GM12865 (cell line): ENCODE results near the gene MICAL2.
A peak's percentile ranks its signal among the peaks of the same experiment; 100 is the strongest.

ENCODE experiments used
- DNase-seq: peaks from one replicate; pipeline ENCODE4 v3.0.0; 2010; ENCODE audit warnings: low read depth
- H3K4me3 ChIP-seq: 2 replicates; pipeline ENCODE4 v1.5.1; 2011; ENCODE audit warnings: mild to moderate bottlenecking, low read depth, low read length, control low read depth
- CTCF ChIP-seq: IDR thresholded peaks from 2 replicates; pipeline ENCODE4 v1.5.1; 2011; ENCODE audit warnings: low read length, control low read depth, low read depth, inconsistent platforms; ENCODE audit not compliant: insufficient read depth; ENCODE audit errors: missing control alignments

The MICAL2 gene

GRCh38 chr11:12291313-12291712 is 180.9 kb downstream of the MICAL2 start:
- no peak for DNase-seq
- H3K4me3 ChIP-seq, result no peak overlapping the region

GRCh38 chr11:12291766-12292165 is 181.4 kb downstream of the MICAL2 start:
- H3K4me3 ChIP-seq, result no peak overlapping the region
- TF ChIP-seq CTCF, result no peak
- peak; percentile 31 for DNase-seq

More at GRCh38 chr11:12291313-12291712, 180.9 kb downstream of the MICAL2 start:
- no peak for TF ChIP-seq CTCF

- no peak for TF ChIP-seq CTCF
- DNase-seq, result no peak
- no peak overlapping the region for H3K4me3 ChIP-seq
Observed at GRCh38 chr11:12292766-12293165, 182.4 kb downstream of the MICAL2 start.

- TF ChIP-seq CTCF, result no peak
- H3K4me3 ChIP-seq, result no peak overlapping the region
- DNase-seq, result no peak
Observed at GRCh38 chr11:12293486-12293885, 183.1 kb downstream of the MICAL2 start.

- DNase-seq, result no peak
- H3K4me3 ChIP-seq, result no peak overlapping the region
- no peak for TF ChIP-seq CTCF
Observed at GRCh38 chr11:12294613-12295012, 184.2 kb downstream of the MICAL2 start.

- H3K4me3 ChIP-seq, result no peak overlapping the region
- no peak for DNase-seq
- TF ChIP-seq CTCF, result no peak
Observed at GRCh38 chr11:12295943-12296342, 185.6 kb downstream of the MICAL2 start.

GRCh38 chr11:12298610-12299009 is 188.2 kb downstream of the MICAL2 start:
- TF ChIP-seq CTCF, result no peak
- DNase-seq, result no peak
- no peak overlapping the region for H3K4me3 ChIP-seq
